ENCODE measurements around the gene DNM3.
A peak's percentile ranks its signal among the peaks of the same experiment; 100 is the strongest.
"Not testable (repeated sequence)": the region's sequence is repeated elsewhere in the genome, so short reads cannot be mapped to it uniquely, and the experiment has no call there.

The DNM3 gene

DNA sequence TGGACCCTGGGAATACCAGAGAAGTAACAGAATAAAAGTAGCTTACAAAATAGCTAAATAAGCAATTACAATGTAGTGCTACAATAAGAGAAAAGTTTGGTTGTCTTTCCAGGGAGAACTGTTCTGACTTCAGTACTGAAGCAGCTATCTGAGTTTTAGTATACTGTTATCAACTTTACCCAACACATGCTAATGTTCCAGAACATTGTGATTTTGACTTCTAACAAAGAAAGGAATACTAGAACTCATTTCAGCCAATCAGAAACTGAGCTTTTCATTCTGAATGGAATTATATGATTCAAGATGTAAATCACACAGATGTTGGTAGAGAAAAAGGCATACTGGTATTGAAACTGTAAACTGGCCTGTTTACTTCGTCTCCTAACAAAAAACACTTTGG, 579.1 kb downstream of the DNM3 start, which contains the start of gene C1orf105:
Gene C1orf105, plus strand, starts transcription at position 301 of the 400 bp plus-strand sequence. CDS start 201 bp downstream, outside the sequence.
- DNase-seq (ENCODE audit: low read depth in 2 of 2): no peak

DNA sequence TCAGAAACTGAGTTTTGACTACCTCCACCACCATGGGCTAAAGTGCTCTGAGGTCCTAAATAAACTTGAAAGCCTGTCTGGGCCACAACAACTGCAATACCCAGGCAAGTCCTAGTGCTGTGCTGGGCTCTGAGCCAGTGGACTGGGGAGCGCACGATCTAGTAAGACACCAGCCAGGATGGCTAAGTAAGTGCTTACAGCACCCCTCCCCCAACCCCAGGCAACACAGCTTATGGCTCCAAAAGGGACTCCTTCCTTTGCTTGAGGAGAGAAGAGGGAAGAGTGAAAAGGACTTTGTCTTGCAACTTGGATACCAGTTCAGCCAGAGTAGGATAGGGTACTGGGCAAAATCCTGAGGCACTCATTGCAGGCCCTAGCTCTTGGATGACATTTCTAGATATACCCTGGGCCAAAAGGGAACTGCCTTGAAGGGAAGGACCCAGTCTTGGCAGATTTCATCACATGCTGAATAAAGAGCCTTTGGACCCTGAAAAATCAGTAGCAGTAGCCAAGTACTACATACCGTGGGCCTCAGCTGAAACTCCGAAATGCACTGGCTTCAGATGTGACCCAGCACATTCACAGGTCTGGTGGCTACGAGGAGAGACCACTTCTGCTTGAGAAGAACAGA, 580.8 kb downstream of the DNM3 start:
- DNase-seq (ENCODE audit: low read depth in 2 of 2): no peak

- no peak for DNase-seq (ENCODE audit: low read depth in 2 of 2)
These were observed 582.0 kb downstream of the DNM3 start for GRCh38 chr1:172423336-172423735.

DNA sequence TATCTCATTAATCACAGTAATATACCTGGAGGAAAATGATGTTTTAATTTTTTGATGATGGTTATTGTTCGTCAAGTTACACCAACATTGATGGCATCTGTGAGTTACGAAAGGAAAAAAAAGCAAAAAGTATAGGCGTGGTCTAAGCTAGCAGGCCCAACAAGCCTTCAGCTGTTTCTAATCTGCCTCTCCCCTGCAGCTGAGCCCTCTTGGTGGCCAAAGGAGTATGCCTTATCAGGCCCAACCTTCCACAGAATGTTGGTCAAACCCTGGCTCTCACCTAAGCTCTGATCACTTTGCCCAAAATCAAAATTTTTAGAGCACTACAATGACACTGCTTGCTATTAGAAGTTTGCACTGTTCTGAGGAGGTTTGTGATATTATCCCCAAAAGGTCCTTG, 584.0 kb downstream of the DNM3 start:
- no peak for DNase-seq (ENCODE audit: low read depth in 2 of 2)

- no peak for DNase-seq (ENCODE audit: low read depth in 2 of 2)
These were observed 585.9 kb downstream of the DNM3 start for GRCh38 chr1:172427191-172427590.

GRCh38 chr1:172429331-172430127, 588.2 kb downstream of the DNM3 start:
- peak in 1 of 2 donors; percentile 20 for DNase-seq (ENCODE audit: low read depth in 2 of 2)

- no peak for DNase-seq (ENCODE audit: low read depth in 2 of 2)
These were observed 588.8 kb downstream of the DNM3 start for GRCh38 chr1:172430128-172430454.

- DNase-seq (ENCODE audit: low read depth in 2 of 2): no peak
These were observed 589.9 kb downstream of the DNM3 start for GRCh38 chr1:172431204-172431603.

DNA sequence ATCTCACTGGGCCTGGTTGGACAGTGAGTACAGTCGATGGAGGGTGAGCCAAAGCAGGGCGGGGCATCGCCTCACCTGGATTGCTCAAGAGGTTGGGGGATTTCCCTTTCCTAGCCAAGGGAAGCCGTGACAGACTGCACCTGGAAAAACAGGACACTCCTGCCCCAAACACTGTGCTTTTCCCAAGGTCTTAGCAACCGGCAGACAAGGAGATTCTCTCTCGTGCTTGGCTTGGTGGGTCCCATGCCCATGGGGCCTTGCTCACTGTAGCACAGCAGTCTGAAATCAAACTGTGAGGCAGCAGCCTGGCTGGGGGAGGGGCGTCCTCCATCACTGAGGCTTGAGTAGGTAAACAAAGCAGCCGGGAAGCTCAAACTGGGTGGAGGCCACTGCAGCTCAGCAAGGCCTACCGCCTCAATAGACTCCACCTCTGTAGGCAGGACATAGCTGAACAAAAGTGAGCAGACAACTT, 590.5 kb downstream of the DNM3 start:
- no peak for DNase-seq (ENCODE audit: low read depth in 2 of 2)

DNA sequence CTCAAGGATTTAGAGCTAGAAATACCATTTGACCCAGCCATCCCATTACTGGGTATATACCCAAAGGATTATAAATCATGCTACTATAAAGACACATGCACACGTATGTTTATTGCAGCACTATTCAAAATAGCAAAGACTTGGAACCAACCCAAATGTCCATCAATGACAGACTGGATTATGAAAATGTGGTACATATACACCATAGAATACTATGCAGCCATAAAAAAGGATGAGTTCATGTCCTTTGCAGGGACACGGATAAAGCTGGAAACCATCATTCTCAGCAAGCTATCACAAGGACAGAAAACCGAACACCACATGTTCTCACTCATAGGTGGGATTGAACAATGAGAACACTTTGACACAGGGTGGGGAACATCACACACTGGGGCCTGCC, 595.9 kb downstream of the DNM3 start:
- not testable (repeated sequence) for DNase-seq (ENCODE audit: low read depth in 2 of 2)

DNA sequence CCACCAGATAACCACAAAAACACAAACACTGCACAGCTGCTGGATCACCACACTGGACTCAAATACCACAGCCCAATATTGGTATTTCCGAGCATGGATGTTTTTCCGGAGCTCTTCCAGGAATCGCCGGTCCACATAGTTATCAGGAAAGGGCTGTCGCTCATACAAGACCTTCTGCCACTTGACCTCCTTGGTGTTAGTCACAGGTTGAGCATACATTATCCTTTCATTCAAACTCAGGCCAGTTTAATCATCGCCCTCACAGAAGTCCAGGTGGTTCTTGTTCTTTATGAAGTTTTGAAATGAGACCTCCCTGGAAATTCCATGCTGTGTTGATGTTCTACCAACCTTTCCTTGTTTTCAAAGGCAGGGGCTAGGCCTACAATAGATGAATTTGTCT, 601.1 kb downstream of the DNM3 start:
- DNase-seq (ENCODE audit: low read depth in 2 of 2): no peak

- DNase-seq (ENCODE audit: low read depth in 2 of 2): no peak
These were observed 601.7 kb downstream of the DNM3 start for GRCh38 chr1:172442843-172443565.

DNA sequence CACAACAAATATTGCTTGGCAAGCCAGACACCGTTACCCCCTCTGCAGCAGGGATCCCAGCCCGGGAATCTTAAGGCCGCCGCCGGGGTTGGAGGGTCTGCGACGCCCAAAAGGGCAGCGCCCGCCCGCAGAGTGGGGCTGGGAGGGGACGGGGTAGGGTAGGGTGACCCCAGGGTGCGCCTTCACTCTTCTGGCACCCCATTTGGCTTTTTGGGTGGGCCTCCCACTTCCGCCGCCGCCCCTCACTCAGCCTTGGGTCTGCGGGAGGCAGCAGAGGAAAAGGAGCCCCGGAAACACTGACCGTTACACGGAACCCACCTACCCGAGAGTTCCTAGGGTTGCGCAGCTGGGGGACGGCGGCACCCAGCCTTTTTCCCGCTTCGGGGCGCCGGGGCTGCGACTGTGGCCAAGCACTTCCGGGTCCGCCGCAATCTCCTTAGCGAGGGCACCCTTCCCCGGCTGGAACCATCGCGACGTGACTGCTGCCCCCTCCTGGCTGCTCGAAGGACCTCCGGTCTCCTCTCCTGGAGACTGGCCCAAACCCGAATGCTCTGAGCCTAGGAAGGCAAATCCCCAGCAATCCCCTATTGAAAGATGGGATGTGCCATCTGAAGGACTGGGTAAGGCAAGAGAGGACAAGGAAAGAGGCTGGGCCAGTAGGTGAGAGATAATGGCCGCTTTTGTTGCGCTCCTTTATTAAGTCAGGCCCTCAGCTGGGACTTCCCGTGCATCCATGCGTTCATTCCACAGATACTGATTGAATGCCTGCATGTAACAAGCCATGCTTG, 602.6 kb downstream of the DNM3 start, which contains the start of gene PIGC:
Gene PIGC, minus strand, starts transcription at position 404 of the 788 bp plus-strand sequence. CDS start 1,447 bp downstream, outside the sequence.
- peak; percentile 92 for DNase-seq (ENCODE audit: low read depth in 2 of 2)

DNA sequence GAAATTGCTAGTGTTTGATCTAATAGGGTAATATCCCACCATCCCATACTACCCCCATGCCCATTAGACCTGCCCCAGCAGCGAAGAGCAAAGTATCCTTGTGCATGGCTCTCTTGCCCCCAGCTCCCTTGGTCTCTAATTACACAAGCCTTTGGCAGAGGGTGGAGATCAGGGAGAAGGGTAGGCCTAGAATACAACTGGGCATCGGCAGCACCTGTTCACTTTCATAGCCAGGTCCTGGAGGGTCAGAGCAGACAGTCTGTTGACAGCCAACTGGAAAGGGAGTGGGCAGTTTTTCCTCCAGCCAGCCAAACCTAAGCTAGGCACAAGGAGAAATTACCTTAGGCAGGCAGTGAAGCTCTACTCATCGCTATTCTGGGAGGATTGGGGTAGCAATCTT, 605.2 kb downstream of the DNM3 start:
- no peak for DNase-seq (ENCODE audit: low read depth in 2 of 2)

- no peak for DNase-seq (ENCODE audit: low read depth in 2 of 2)
These were observed 606.3 kb downstream of the DNM3 start for GRCh38 chr1:172447641-172448040.

- no peak for DNase-seq (ENCODE audit: low read depth in 2 of 2)
These were observed 607.8 kb downstream of the DNM3 start for GRCh38 chr1:172448995-172449584.

DNA sequence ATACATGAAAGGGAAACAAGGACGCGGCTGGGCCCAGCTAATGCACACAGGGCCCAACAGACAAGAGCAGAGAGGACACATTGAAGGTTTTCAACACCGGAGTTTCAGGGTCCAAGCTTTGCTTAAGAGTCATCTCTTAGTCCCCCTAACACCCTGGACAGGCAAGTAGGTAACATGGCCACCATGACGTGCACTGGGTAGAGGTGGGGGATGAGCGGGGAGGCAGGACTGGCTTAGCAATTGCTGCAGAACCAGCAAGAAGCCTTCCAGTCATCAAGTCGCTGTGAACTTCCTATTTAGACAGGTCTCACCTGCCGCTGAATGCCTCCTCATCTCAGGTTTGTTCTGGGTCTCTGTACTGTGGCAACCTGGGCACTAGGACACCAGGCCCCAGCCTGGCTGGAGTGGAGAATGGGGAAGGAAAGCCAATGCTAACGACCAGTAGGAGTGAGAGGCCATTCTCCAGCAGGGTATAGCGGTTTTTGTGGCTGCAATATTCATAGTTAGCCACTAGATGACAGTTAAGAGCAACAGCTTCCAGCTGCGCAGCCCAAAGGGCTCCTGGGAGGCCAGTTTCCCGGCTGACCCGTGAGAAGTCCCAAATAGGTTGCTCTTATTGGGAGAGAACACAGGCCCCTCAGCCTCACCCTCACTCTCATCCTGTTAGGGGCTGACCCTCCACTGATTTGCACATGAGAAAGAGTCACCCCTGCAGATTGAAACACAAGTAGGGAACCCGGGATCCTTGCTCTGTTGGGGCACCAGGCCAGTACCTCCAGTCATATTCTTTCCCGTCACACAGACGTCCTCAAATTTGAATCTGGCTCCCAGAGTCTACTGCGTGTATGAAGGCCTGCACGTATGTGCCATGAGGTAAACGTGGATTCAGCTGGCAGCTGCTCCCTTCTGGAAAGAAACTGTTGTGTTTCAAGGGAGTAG, 608.6 kb downstream of the DNM3 start:
- DNase-seq (ENCODE audit: low read depth in 2 of 2): no peak

- no peak for DNase-seq (ENCODE audit: low read depth in 2 of 2)
These were observed 609.2 kb downstream of the DNM3 start for GRCh38 chr1:172450524-172450885.

DNA sequence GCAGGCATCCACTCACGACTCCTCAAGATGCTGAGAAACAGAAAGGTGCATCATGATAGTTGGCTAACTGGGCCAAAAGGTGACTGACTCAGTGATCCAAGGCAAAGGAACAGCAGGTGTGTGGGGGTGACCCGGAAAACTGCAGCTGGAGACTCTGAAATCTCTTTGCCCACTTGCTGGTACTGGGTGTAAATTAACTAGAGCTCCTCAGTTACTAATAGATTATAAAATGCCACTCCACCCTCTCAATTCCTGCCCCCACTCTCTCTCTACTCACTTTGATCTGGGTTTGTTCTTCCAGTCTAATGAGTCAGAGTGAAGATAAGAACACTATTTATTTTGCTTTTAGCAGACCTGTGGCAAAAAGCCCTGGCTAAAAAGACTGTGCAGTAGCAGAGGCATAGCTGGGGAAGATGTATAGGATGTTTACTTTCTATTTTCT, 609.7 kb downstream of the DNM3 start:
- DNase-seq (ENCODE audit: low read depth in 2 of 2): no peak

- no peak for DNase-seq (ENCODE audit: low read depth in 2 of 2)
These were observed 611.3 kb downstream of the DNM3 start for GRCh38 chr1:172452536-172453152.

Measured in stimulated activated CD4-positive, alpha-beta T cell treated with anti-CD3 and anti-CD28 coated beads, Interleukin-4, amount 100 ng/mL, for 48 hours (primary cell).